ENCODE data around the gene PRF1.
A peak's percentile ranks its signal among the peaks of the same experiment; 100 is the strongest.
"Not testable (repeated sequence)": the region's sequence is repeated elsewhere in the genome, so short reads cannot be mapped to it uniquely, and the experiment has no call there.

Gene PRF1

GRCh38 chr10:70583669-70584037 lies 18.9 kb downstream of the PRF1 start:
- no peak overlapping the region for H3K4me3 ChIP-seq (ENCODE audit: low read depth, low read length)
- no peak for DNase-seq (ENCODE audit: low read depth)

GRCh38 chr10:70582793-70583668 lies 19.5 kb downstream of the PRF1 start:
- H3K4me3 ChIP-seq (ENCODE audit: low read depth, low read length): no peak overlapping the region
- DNase-seq (ENCODE audit: low read depth): no peak

GRCh38 chr10:70581176-70581575 lies 21.4 kb downstream of the PRF1 start:
- not testable (repeated sequence) for DNase-seq (ENCODE audit: low read depth); H3K4me3 ChIP-seq (ENCODE audit: low read depth, low read length)

GRCh38 chr10:70579234-70580002 lies 23.1 kb downstream of the PRF1 start:
- H3K4me3 ChIP-seq (ENCODE audit: low read depth, low read length): no peak overlapping the region
- DNase-seq (ENCODE audit: low read depth): no peak

- DNase-seq (ENCODE audit: low read depth): peak; percentile 47
- no peak overlapping the region for H3K4me3 ChIP-seq (ENCODE audit: low read depth, low read length)
Observed at GRCh38 chr10:70578371-70578947, 24.1 kb downstream of the PRF1 start.

GRCh38 chr10:70576803-70577517 lies 25.6 kb downstream of the PRF1 start:
- DNase-seq (ENCODE audit: low read depth): no peak
- no peak overlapping the region for H3K4me3 ChIP-seq (ENCODE audit: low read depth, low read length)

GRCh38 chr10:70575874-70576802 lies 26.4 kb downstream of the PRF1 start:
- no peak for DNase-seq (ENCODE audit: low read depth)
- H3K4me3 ChIP-seq (ENCODE audit: low read depth, low read length): no peak overlapping the region

GRCh38 chr10:70575486-70575873 lies 27.1 kb downstream of the PRF1 start:
- H3K4me3 ChIP-seq (ENCODE audit: low read depth, low read length): no peak overlapping the region
- no peak for DNase-seq (ENCODE audit: low read depth)

GRCh38 chr10:70573599-70574506 lies 28.7 kb downstream of the PRF1 start:
- no peak overlapping the region for H3K4me3 ChIP-seq (ENCODE audit: low read depth, low read length)
- no peak for DNase-seq (ENCODE audit: low read depth)

- DNase-seq (ENCODE audit: low read depth): no peak
Observed at GRCh38 chr10:70571636-70572439, 30.7 kb downstream of the PRF1 start.

GRCh38 chr10:70571236-70571635 lies 31.3 kb downstream of the PRF1 start:
- H3K4me3 ChIP-seq (ENCODE audit: low read depth, low read length): no peak overlapping the region
- no peak for DNase-seq (ENCODE audit: low read depth)

More at GRCh38 chr10:70571636-70572439, 30.7 kb downstream of the PRF1 start:
- H3K4me3 ChIP-seq (ENCODE audit: low read depth, low read length): no peak overlapping the region

GRCh38 chr10:70568781-70569495 lies 33.6 kb downstream of the PRF1 start:
- no peak overlapping the region for H3K4me3 ChIP-seq (ENCODE audit: low read depth, low read length)
- DNase-seq (ENCODE audit: low read depth): no peak

- H3K4me3 ChIP-seq (ENCODE audit: low read depth, low read length): no peak overlapping the region
- DNase-seq (ENCODE audit: low read depth): no peak
Observed at GRCh38 chr10:70568113-70568512, 34.4 kb downstream of the PRF1 start.

- H3K4me3 ChIP-seq (ENCODE audit: low read depth, low read length): no peak overlapping the region
- no peak for DNase-seq (ENCODE audit: low read depth)
Observed at GRCh38 chr10:70567603-70568002, 34.9 kb downstream of the PRF1 start.

GRCh38 chr10:70566515-70567290 lies 35.8 kb downstream of the PRF1 start:
- no peak overlapping the region for H3K4me3 ChIP-seq (ENCODE audit: low read depth, low read length)
- no peak for DNase-seq (ENCODE audit: low read depth)

Data from skeletal muscle cell (primary cell).